Adrenal gland (tissue), 12 donors: ENCODE results near the gene MYH10. TPM values are rescaled to one million over a fixed set of nuclear protein-coding genes. Genes with fewer than 3 reads are reported as not detected.
A peak's percentile ranks its signal among the peaks of the same experiment; 100 is the strongest.

Experiments used
- DNase-seq, 7 donors: peaks; one replicate each; pipeline ENCODE4 v3.0.0-alpha.2; 2019 to 2020
- H3K27ac ChIP-seq, 5 donors: fragments of 200-600 bp; sonication (generic) in 4 of 5; 1 replicate in 3 of 5; 2 replicates in 2 of 5; pipeline versions ENCODE4 v1.5.1 to v1.8.0; 2016 to 2020; ENCODE audit warnings: mild to moderate bottlenecking in 1 of 5
- H3K27me3 ChIP-seq: fragments of 200-600 bp; 2 replicates; pipeline ENCODE4 v1.8.0; 2021
- H3K36me3 ChIP-seq, 2 donors: fragments of 200-600 bp; replicated peaks in 1 of 2; 1 replicate in 1 of 2; 2 replicates in 1 of 2; pipeline versions ENCODE4 v1.5.1 to v1.8.0; 2018 to 2022
- H3K4me1 ChIP-seq, 2 donors: fragments of 200-600 bp; replicated peaks in 1 of 2; 1 replicate in 1 of 2; 2 replicates in 1 of 2; pipeline versions ENCODE4 v1.5.1 to v1.8.0; 2018 to 2021
- H3K4me3 ChIP-seq, 4 donors: fragments of 200-600 bp; sonication (generic) in 3 of 4; one replicate each; pipeline ENCODE4 v1.5.1; 2016 to 2018
- H3K9me3 ChIP-seq, 3 donors: fragments of 200-600 bp; sonication (generic) in 1 of 3; replicated peaks in 1 of 3; 1 replicate in 2 of 3; 2 replicates in 1 of 3; pipeline versions ENCODE4 v1.5.1 to v1.8.0; 2016 to 2021
- POLR2A ChIP-seq, 2 donors: fragments of 450-650 bp; IDR thresholded peaks; one replicate each; pipeline ENCODE4 v1.6.1; 2017; ENCODE audit warnings: antibody characterized with exemption in 2 of 2, mild to moderate bottlenecking in 2 of 2, moderate library complexity in 1 of 2
- WGBS, 4 donors: extraction: QIAGEN DNeasy Blood & Tissue Kit in 2 of 4; methylation state at CpG; one replicate each; pipeline versions ENCODE4 v1.1.5 to v1.1.7; 2013 to 2017; 5-methylcytosine and 5-hydroxymethylcytosine counted together
- intact Hi-C, 2 donors: fragments of 100-400 bp; cut with DNase I; formaldehyde crosslinking; loops; one replicate each; pipeline versions ENCODE4 v1.14.1 to v1.15.0; 2022 to 2023
- polyA plus RNA-seq, 3 donors: library from polyadenylated mRNA; stranded (reverse); fragments of 200-250 nt in 2 of 3; fragments of 350-450 nt in 1 of 3; fragmentation: Illumina TruSeq in 1 of 3; extraction: RNeasy Lipid Tissue Mini Kit (QIAGEN cat#74804) in 1 of 3; gene quantifications; one replicate each; pipeline ENCODE4 v1.2.3, GENCODE V29; 2013 to 2014
- total RNA-seq, 9 donors: library from RNA; depleted of rRNA in 4 of 9; stranded (reverse); fragments of >200 nt in 4 of 9; fragments of 120-200 nt in 1 of 9; fragmentation: NEBNext Ultra II Directional in 1 of 9; extraction: Animal tissue kit (Norgen Biotek cat#: 25700) in 1 of 9; gene quantifications; one replicate each; pipeline versions ENCODE4 v1.1.0 to v1.2.4, GENCODE V29; 2013 to 2023
- TF ChIP-seq, protein P1 (sequence below), 6 experiments: fragments of 450-650 bp in 4 of 6; fragments of 200-600 bp in 2 of 6; sonication (generic) in 1 of 6; IDR thresholded peaks; 1 replicate in 5 of 6; 2 replicates in 1 of 6; pipeline versions ENCODE4 v1.5.1 to v1.8.0; 2016 to 2021; ENCODE audit warnings: antibody characterized with exemption in 6 of 6, mild to moderate bottlenecking in 2 of 6, moderate library complexity in 1 of 6
- donor health status: healthy with polysubstance abuse.
- donor health status: Bipolar disorder and iron deficiency.
- donor health status: DM: yes; HTN: yes; CAD: no.
- donor health status: DM: no; HTN: no; CAD: no.
- donor health status: DM: no; HTN: no; CAD: no.
- donor health status: DM: yes; HTN: yes; CAD: no.

MYH10 gene
- total and polyA plus RNA-seq, 12 donors, result 9.8 to 101 (median 41.0) TPM

DNA sequence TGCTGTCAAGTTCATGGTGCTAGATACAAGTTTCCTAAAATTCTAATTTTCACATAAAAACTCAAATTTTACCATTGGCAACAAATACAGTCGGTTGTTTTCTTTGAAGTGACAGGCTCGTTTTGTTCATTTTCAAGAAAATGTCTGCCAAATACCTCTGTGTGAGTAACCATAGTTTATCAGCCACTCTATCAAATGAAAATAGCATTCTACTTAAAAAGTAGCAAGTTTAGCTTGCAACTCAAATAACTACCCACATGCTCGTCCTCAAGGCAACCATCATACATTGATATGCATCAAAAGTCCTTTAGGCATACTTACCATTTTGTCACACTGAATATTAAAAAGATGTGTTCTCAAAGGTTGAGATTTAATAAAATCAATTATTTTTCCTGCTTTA, 11.7 kb downstream of the MYH10 start:
- H3K36me3 ChIP-seq, result no peaks in the 10 kb centered on the region
- H3K4me3 ChIP-seq, result no peak overlapping the region
- no peaks in the 10 kb centered on the region for H3K27me3 ChIP-seq
- intact Hi-C loops, result no loop called here
- no peak for DNase-seq
- TF ChIP-seq POLR2A (IDR thresholded peaks at IDR 0.05), result no peak
- TF ChIP-seq, protein P1, sequence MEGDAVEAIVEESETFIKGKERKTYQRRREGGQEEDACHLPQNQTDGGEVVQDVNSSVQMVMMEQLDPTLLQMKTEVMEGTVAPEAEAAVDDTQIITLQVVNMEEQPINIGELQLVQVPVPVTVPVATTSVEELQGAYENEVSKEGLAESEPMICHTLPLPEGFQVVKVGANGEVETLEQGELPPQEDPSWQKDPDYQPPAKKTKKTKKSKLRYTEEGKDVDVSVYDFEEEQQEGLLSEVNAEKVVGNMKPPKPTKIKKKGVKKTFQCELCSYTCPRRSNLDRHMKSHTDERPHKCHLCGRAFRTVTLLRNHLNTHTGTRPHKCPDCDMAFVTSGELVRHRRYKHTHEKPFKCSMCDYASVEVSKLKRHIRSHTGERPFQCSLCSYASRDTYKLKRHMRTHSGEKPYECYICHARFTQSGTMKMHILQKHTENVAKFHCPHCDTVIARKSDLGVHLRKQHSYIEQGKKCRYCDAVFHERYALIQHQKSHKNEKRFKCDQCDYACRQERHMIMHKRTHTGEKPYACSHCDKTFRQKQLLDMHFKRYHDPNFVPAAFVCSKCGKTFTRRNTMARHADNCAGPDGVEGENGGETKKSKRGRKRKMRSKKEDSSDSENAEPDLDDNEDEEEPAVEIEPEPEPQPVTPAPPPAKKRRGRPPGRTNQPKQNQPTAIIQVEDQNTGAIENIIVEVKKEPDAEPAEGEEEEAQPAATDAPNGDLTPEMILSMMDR (IDR thresholded peaks at IDR 0.05), result no peak
- H3K9me3 ChIP-seq, result no peaks in the 10 kb centered on the region
- peaks cover 5 to 33% of the 10 kb centered on the region in 2 donors for H3K4me1 ChIP-seq
- H3K27ac ChIP-seq, result no peak overlapping the region
- WGBS, 4 donors, result 43 to 55% (median 46%) methylated on average over 3 of the region's 3 CpGs

DNA sequence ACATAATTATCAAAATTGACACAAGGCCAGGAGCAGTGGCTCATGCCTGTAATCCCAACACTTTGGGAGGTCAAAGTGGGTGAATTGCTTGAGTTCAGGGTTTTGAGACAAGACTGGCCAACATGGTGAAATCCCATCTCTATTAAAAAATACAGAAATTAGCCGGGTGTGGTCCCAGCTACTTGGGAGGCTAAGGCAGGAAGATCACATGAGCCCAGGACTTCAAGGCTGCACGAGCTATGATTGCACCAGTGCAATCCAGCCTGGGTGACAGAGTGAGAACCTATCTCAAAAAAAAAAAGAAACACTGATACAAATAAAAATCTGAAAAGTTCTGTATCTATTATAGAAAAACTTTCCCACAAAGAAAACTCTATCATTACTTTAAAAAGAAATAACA, 15.5 kb downstream of the MYH10 start:
- no peaks in the 10 kb centered on the region for H3K9me3 ChIP-seq
- H3K4me1 ChIP-seq, result peaks cover 0 to 17% of the 10 kb centered on the region in 2 donors
- no peaks in the 10 kb centered on the region for H3K36me3 ChIP-seq
- peak in 2 of 7 donors; percentile 31 to 39 for DNase-seq
- 45 to 57% (median 49%) methylated on average over 2 of the region's 2 CpGs for WGBS, 4 donors
- intact Hi-C loops, result no loop called here
- no peaks in the 10 kb centered on the region for H3K27me3 ChIP-seq
- H3K27ac ChIP-seq, result no peak overlapping the region
- TF ChIP-seq, protein P1 (IDR thresholded peaks at IDR 0.05), result no peak
- no peak for TF ChIP-seq POLR2A (IDR thresholded peaks at IDR 0.05)
- no peak overlapping the region for H3K4me3 ChIP-seq

DNA sequence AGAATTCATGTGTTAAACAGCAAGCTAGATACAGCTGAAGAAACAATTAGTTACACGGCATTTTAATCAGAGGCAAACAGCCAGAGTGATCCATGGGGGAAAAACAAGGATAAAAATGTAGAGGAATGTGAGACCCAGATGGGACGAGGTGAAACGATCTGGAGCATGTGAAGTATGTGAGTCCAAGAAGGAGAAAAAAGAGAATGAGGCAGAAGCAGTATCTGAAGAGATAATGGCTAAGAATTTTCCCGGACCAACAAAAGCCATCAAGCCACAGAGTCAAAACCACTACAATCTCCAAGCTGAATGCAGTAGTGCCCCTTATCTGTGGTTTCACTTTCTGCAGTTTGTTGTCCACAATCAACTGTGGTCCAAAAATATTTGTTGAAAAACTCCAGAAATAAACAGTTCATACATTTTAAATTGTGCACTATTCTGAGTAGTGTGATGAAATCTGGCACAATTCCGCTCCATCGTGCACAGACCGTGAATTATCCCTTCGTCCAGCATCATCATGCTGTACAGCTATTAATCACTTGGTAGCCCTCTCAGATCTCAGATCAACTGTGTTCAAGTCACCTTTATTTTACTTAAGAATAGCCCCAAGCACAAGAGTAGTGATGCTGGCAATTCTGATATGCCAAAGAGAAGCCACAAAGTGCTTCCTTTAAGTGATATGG, 18.8 kb downstream of the MYH10 start:
- no peak overlapping the region for H3K27ac ChIP-seq
- H3K4me3 ChIP-seq, result no peak overlapping the region
- H3K36me3 ChIP-seq, result no peaks in the 10 kb centered on the region
- WGBS, 4 donors, result 71 to 85% (median 80%) methylated on average over 8 of the region's 8 CpGs
- H3K4me1 ChIP-seq, result peaks cover 0 to 18% of the 10 kb centered on the region in 2 donors
- intact Hi-C loops, result no loop called here
- no peaks in the 10 kb centered on the region for H3K9me3 ChIP-seq
- H3K27me3 ChIP-seq, result no peaks in the 10 kb centered on the region
- DNase-seq, result no peak
- TF ChIP-seq POLR2A (IDR thresholded peaks at IDR 0.05), result no peak
- TF ChIP-seq, protein P1 (IDR thresholded peaks at IDR 0.05), result no peak

DNA sequence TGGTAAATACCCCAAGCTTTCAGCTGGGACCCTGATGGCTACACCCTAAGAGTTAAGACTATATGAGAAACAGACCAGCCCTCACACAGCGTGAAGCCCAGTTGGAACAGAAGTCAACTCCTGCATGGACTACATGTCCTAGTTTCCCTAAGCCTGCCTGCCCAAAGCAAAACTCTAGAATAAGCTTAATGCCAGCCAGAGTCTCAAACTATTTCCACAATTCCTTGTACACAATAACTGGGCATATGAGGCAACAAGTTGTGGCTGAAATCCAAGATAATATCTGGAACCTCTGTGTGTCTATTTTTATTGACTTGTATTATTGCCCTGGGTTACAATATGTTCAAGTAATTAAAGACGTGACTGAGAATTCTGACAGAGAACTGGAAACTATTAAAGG, 19.4 kb downstream of the MYH10 start:
- no peaks in the 10 kb centered on the region for H3K27me3 ChIP-seq
- no peak overlapping the region for H3K4me3 ChIP-seq
- no peaks in the 10 kb centered on the region for H3K9me3 ChIP-seq
- peak overlapping the region in 1 of 5 donors; percentile 41 for H3K27ac ChIP-seq
- TF ChIP-seq POLR2A (IDR thresholded peaks at IDR 0.05), result no peak
- TF ChIP-seq, protein P1 (IDR thresholded peaks at IDR 0.05), result no peak
- no peaks in the 10 kb centered on the region for H3K36me3 ChIP-seq
- H3K4me1 ChIP-seq, result peaks cover 0 to 21% of the 10 kb centered on the region in 2 donors
- intact Hi-C loops, result no loop called here
- DNase-seq, result no peak
- 59 to 72% (median 63%) methylated on average over 2 of the region's 2 CpGs for WGBS, 4 donors
